GM12878 (cell line): ENCODE measurements around the gene CLPTM1L. TPM values are rescaled to one million over a fixed set of nuclear protein-coding genes. Genes with fewer than 3 reads are reported as not detected.

Source experiments
- ATAC-seq: fragments of 200-7000 bp; cut with Tn5 transposase; 3 replicates; pipeline ENCODE4 v1.9.1; 2020; ENCODE audit warnings: mild to moderate bottlenecking, moderate library complexity
- BruUV-seq: library from RNA; stranded (reverse); fragments of 400-500 nt; replicated peaks from 2 replicates; lab custom pipeline; 2021; lab: Mats Ljungman, UMichigan
- CTCF ChIA-PET: fragments of 300-600 bp; sonication (Branson Sonifier 250); formaldehyde crosslinking; extraction: SDS; loops from one replicate; lab custom pipeline; 2021; ENCODE audit warnings: inconsistent platforms; lab: Yijun Ruan, JAX
- POLR2A ChIA-PET: fragments of 350-600 bp; formaldehyde crosslinking; extraction: SDS; loops from one replicate; lab custom pipeline; 2021; ENCODE audit warnings: inconsistent platforms; lab: Charles Lee
- RAD21 ChIA-PET: fragments of 300-600 bp; sonication (Branson Sonifier 250); formaldehyde crosslinking; loops from one replicate; lab custom pipeline; 2023; ENCODE audit warnings: antibody characterized with exemption; ENCODE audit not compliant: unreplicated experiment; lab: Charles Lee
- SMC1A ChIA-PET: fragments of 300-600 bp; sonication (Branson Sonifier 250); formaldehyde crosslinking; loops from one replicate; lab custom pipeline; 2023; ENCODE audit not compliant: unreplicated experiment, uncharacterized antibody; lab: Charles Lee
- DNase-seq: peaks from one replicate; pipeline ENCODE4 v3.0.0-alpha.2; 2011; ENCODE audit warnings: low read depth, low spot score
- FAIRE-seq: peaks from 3 replicates; lab custom pipeline; 2011; peaks lifted over from hg19 to GRCh38; lab: Jason Lieb, UNC
- H2AFZ ChIP-seq: 2 replicates; pipeline ENCODE4 v1.6.0; 2011; ENCODE audit warnings: low read depth, low read length, control low read depth; ENCODE audit not compliant: control insufficient read depth
- H3K27ac ChIP-seq: 2 replicates; pipeline ENCODE4 v1.5.1; 2011; ENCODE audit warnings: control low read depth; ENCODE audit not compliant: control insufficient read depth, insufficient read depth
- H3K27me3 ChIP-seq, 2 experiments: replicated peaks in 1 of 2; 2 replicates each; pipeline versions ENCODE4 v1.6.0 to v1.6.1; 2011; ENCODE audit warnings: low read length in 1 of 2; ENCODE audit not compliant: control insufficient read depth in 2 of 2, insufficient read depth in 2 of 2
- H3K36me3 ChIP-seq, 2 experiments: 2 replicates each; pipeline ENCODE4 v1.5.1; 2011; ENCODE audit warnings: low read length in 1 of 2; ENCODE audit not compliant: control insufficient read depth in 2 of 2, insufficient read depth in 2 of 2
- H3K4me1 ChIP-seq: 2 replicates; pipeline ENCODE4 v1.6.1; 2011; ENCODE audit warnings: mild to moderate bottlenecking, low read length, moderate library complexity, mixed read lengths; ENCODE audit not compliant: control insufficient read depth, insufficient read depth
- H3K4me2 ChIP-seq: 2 replicates; pipeline ENCODE4 v1.6.0; 2011; ENCODE audit warnings: control low read depth; ENCODE audit not compliant: control insufficient read depth, insufficient read depth
- H3K4me3 ChIP-seq: fragments of 200-600 bp; sonication (generic); 2 replicates; pipeline ENCODE4 v1.5.1; 2016
- H3K79me2 ChIP-seq: 2 replicates; pipeline ENCODE4 v1.6.0; 2011; ENCODE audit warnings: low read length; ENCODE audit not compliant: control insufficient read depth, insufficient read depth
- H3K9ac ChIP-seq: 2 replicates; pipeline ENCODE4 v1.8.0; 2011; ENCODE audit warnings: low read length, control low read depth, mixed read lengths; ENCODE audit not compliant: control insufficient read depth, insufficient read depth
- H3K9me3 ChIP-seq: replicated peaks from 3 replicates; pipeline ENCODE4 v1.5.1; 2011; ENCODE audit warnings: mild to moderate bottlenecking, low read length; ENCODE audit not compliant: control insufficient read depth, insufficient read depth
- H4K20me1 ChIP-seq: 2 replicates; pipeline ENCODE4 v1.6.0; 2011; ENCODE audit not compliant: control insufficient read depth, insufficient read depth
- ATF3 ChIP-seq: IDR thresholded peaks from 2 replicates; pipeline ENCODE4 v1.6.1; 2011; ENCODE audit warnings: low read depth, mild to moderate bottlenecking, low read length, moderate library complexity, borderline replicate concordance; ENCODE audit errors: extremely low read depth
- BACH1 ChIP-seq: fragments of 450-650 bp; IDR thresholded peaks from 2 replicates; pipeline ENCODE4 v1.6.1; 2017; ENCODE audit warnings: mild to moderate bottlenecking, borderline replicate concordance
- BCLAF1 ChIP-seq: fragments of 450-650 bp; IDR thresholded peaks from 2 replicates; pipeline ENCODE4 v1.6.1; 2017; ENCODE audit warnings: antibody characterized with exemption, mild to moderate bottlenecking, moderate library complexity
- BMI1 ChIP-seq: fragments of 450-650 bp; IDR thresholded peaks from 2 replicates; pipeline ENCODE4 v1.6.1; 2016; ENCODE audit warnings: mild to moderate bottlenecking, moderate library complexity, borderline replicate concordance
- CBX5 ChIP-seq: sonication (generic); IDR thresholded peaks from 2 replicates; pipeline ENCODE4 v1.6.1; 2016; ENCODE audit warnings: low read depth, moderate library complexity, mild to moderate bottlenecking, inconsistent platforms
- CREB1 ChIP-seq: IDR thresholded peaks from 2 replicates; pipeline ENCODE4 v1.6.1; 2012; ENCODE audit warnings: low read depth, mild to moderate bottlenecking, inconsistent platforms
- EGR1 ChIP-seq, 2 experiments: IDR thresholded peaks; 1 replicate in 1 of 2; 2 replicates in 1 of 2; pipeline ENCODE4 v1.6.1; 2011 to 2012; ENCODE audit warnings: low read depth in 2 of 2, low read length in 2 of 2, borderline replicate concordance in 1 of 2, mild to moderate bottlenecking in 1 of 2, moderate library complexity in 1 of 2
- MLLT1 ChIP-seq: fragments of 450-650 bp; IDR thresholded peaks from 2 replicates; pipeline ENCODE4 v1.6.1; 2016; ENCODE audit warnings: mild to moderate bottlenecking
- NFIC ChIP-seq: IDR thresholded peaks from 2 replicates; pipeline ENCODE4 v1.6.1; 2012; ENCODE audit warnings: low read depth, mild to moderate bottlenecking, inconsistent platforms, low read length, moderate library complexity
- SMARCA5 ChIP-seq: fragments of 450-650 bp; IDR thresholded peaks from 2 replicates; pipeline ENCODE4 v1.6.1; 2017; ENCODE audit warnings: mild to moderate bottlenecking
- TAF1 ChIP-seq: IDR thresholded peaks from 2 replicates; pipeline ENCODE4 v1.6.1; 2011; ENCODE audit warnings: mild to moderate bottlenecking, low read depth, low read length, borderline replicate concordance
- ZBTB11 ChIP-seq: fragments of 450-650 bp; formaldehyde crosslinking; IDR thresholded peaks from 2 replicates; pipeline ENCODE4 v1.5.0; 2022; ENCODE audit warnings: mild to moderate bottlenecking, missing genetic modification characterization
- ZZZ3 ChIP-seq: IDR thresholded peaks from 2 replicates; pipeline ENCODE4 v1.6.1; 2011; ENCODE audit warnings: low read depth; ENCODE audit not compliant: control insufficient read depth, insufficient read length
- WGBS: methylation state at CpG from one replicate; pipeline ENCODE4 v1.1.6; 2016; ENCODE audit warnings: low lambda C conversion rate; ENCODE audit not compliant: insufficient replicate concordance, insufficient coverage; ENCODE audit errors: missing lambda C conversion rate; 5-methylcytosine and 5-hydroxymethylcytosine counted together
- in situ Hi-C: fragments of 300-500 bp; cut with MboI; formaldehyde crosslinking; loops from 9 replicates; pipeline ENCODE4 v1.14.3; 2018; ENCODE audit warnings: mixed read lengths
- intact Hi-C: fragments of 100-400 bp; cut with micrococcal nuclease; formaldehyde crosslinking; loops from one replicate; pipeline ENCODE4 v1.14.2; 2022; ENCODE audit not compliant: unreplicated experiment
- polyA plus RNA-seq, 11 experiments: library from polyadenylated mRNA; depleted of rRNA in 4 of 11; unstranded in 6 of 11; stranded (reverse) in 5 of 11; fragments of >200 nt; fragmentation: Nextera tagmentation in 4 of 11; fragmentation: Illumina TruSeq in 1 of 11; extraction: Ambion mirVana in 4 of 11; extraction: Trizol in 1 of 11; gene quantifications; 1 replicate in 1 of 11; 2 replicates in 10 of 11; pipeline versions ENCODE4 v1.2.1 to v1.2.3, GENCODE V29; 2011 to 2016; ENCODE audit warnings: inconsistent platforms in 2 of 11, missing spikeins in 2 of 11, low read depth in 1 of 11
- total RNA-seq, 4 experiments: library from RNA; depleted of rRNA in 3 of 4; stranded (reverse); fragments of >200 nt in 3 of 4; fragmentation: Illumina TruSeq in 1 of 4; extraction: Trizol in 1 of 4; gene quantifications; 2 replicates each; pipeline versions ENCODE4 v1.2.1 to v1.2.3, GENCODE V29; 2013 to 2021

CLPTM1L gene
- total and polyA plus RNA-seq, 10 of the 15 experiments (the other 5 are each of a cell fraction or from before 2014, with no cell fraction given): 2.9 to 278 (median 135) TPM

- TF ChIP-seq BCLAF1: no peak
- TF ChIP-seq NFIC: no peak
- no peak for TF ChIP-seq EGR1 (IDR thresholded peaks at IDR 0.05; ENCODE audit: borderline replicate concordance in 1 of 2, low read depth in 2 of 2, low read length in 2 of 2)
- TF ChIP-seq BACH1: no peak
- no peak for TF ChIP-seq BMI1
- TF ChIP-seq ATF3: no peak
- TF ChIP-seq CREB1: no peak
- no peak for TF ChIP-seq MLLT1
- no peak for TF ChIP-seq ZBTB11 (CRISPR knock-in tag)
- TF ChIP-seq ZZZ3: no peak
- no peak for TF ChIP-seq TAF1
- no peak for TF ChIP-seq CBX5
- TF ChIP-seq SMARCA5: no peak
- Histone ChIP-seq H3K4me3 (no peak overlapping the region), H3K9me3 (no peaks in the 10 kb centered on the region), H3K79me2 (no peaks in the 10 kb centered on the region), H4K20me1 (no peaks in the 10 kb centered on the region; the same call in 1 of the 2 replicates), H3K9ac (no peak overlapping the region), H3K4me2 (no peak overlapping the region), H3K27ac (no peak overlapping the region), H3K4me1 (peaks cover 9% of the 10 kb centered on the region), H3K36me3 (no peaks in the 10 kb centered on the region), H3K27me3 (no peaks in the 10 kb centered on the region; a peak in 2 of 4 replicates), H2AFZ (no peak overlapping the region)
- CTCF ChIA-PET: no interaction called here
- POLR2A ChIA-PET: no interaction called here
- RAD21 ChIA-PET: no interaction called here
- FAIRE-seq (no peak), DNase-seq (no peak), ATAC-seq (no peak)
- intact Hi-C loops: no loop called here
- in situ Hi-C loops: no loop called here
- SMC1A ChIA-PET: no interaction called here
- BruUV-seq: no TSS peak
- WGBS: 27% methylated on average over 4 of the region's 4 CpGs
These were observed 23.9 kb upstream of the CLPTM1L start for GRCh38 chr5:1368756-1369155.
